Natural killer cell (primary cell): ENCODE results near the gene EIF3K. TPM values are rescaled to one million over a fixed set of nuclear protein-coding genes. Genes with fewer than 3 reads are reported as not detected.

Source experiments
- ATAC-seq, 3 donors: fragments of 150-1000 bp in 2 of 3; fragments of 200-7000 bp in 1 of 3; cut with Tn5 transposase; 1 replicate in 1 of 3; 2 replicates in 2 of 3; pipeline ENCODE4 v1.10.0; 2021; ENCODE audit warnings: mild to moderate bottlenecking in 2 of 3, moderate library complexity in 2 of 3
- DNase-seq, 2 donors: peaks; one replicate each; pipeline versions ENCODE4 v3.0.0 to v3.0.0-alpha.2; 2013 to 2021; ENCODE audit warnings: mixed read lengths in 1 of 2
- H3K27ac ChIP-seq: one replicate; pipeline ENCODE4 v1.5.1; 2013; ENCODE audit warnings: mild to moderate bottlenecking, low read length
- H3K27me3 ChIP-seq: one replicate; pipeline ENCODE4 v1.6.1; 2013; ENCODE audit warnings: low read length; ENCODE audit not compliant: control insufficient read depth, insufficient read depth
- H3K36me3 ChIP-seq: one replicate; pipeline ENCODE4 v1.6.1; 2013; ENCODE audit warnings: low read length; ENCODE audit not compliant: control insufficient read depth, insufficient read depth
- H3K4me1 ChIP-seq: one replicate; pipeline ENCODE4 v1.6.1; 2013; ENCODE audit warnings: low read length; ENCODE audit not compliant: control insufficient read depth, insufficient read depth
- H3K4me3 ChIP-seq: one replicate; pipeline ENCODE4 v1.5.1; 2013; ENCODE audit warnings: low read length
- H3K9me3 ChIP-seq: one replicate; pipeline ENCODE4 v1.6.1; 2013; ENCODE audit warnings: low read length; ENCODE audit not compliant: control insufficient read depth, insufficient read depth
- H3K27ac Mint-ChIP-seq, 2 donors: one replicate each; pipeline ENCODE4 v1.8.0; 2022; ENCODE audit warnings: mild to moderate bottlenecking in 2 of 2, mixed read lengths in 2 of 2, moderate library complexity in 1 of 2
- H3K27me3 Mint-ChIP-seq, 2 donors: one replicate each; pipeline ENCODE4 v1.8.0; 2022; ENCODE audit warnings: low read depth in 2 of 2, mixed read lengths in 2 of 2
- H3K36me3 Mint-ChIP-seq: one replicate; pipeline ENCODE4 v1.8.0; 2022; ENCODE audit warnings: mixed read lengths
- H3K4me1 Mint-ChIP-seq, 2 donors: one replicate each; pipeline ENCODE4 v1.8.0; 2022; ENCODE audit warnings: mixed read lengths in 2 of 2
- H3K4me3 Mint-ChIP-seq: one replicate; pipeline ENCODE4 v1.8.0; 2022; ENCODE audit warnings: mild to moderate bottlenecking, moderate library complexity, mixed read lengths
- H3K9me3 Mint-ChIP-seq, 2 donors: one replicate each; pipeline ENCODE4 v1.8.0; 2022; ENCODE audit warnings: mixed read lengths in 2 of 2
- CTCF ChIP-seq: fragments of 200-600 bp; IDR thresholded peaks from one replicate; pipeline ENCODE4 v1.8.0; 2022; ENCODE audit warnings: antibody characterized with exemption
- WGBS: methylation state at CpG from one replicate; pipeline ENCODE4 v1.1.7; 2013; ENCODE audit warnings: missing lambda C conversion rate; ENCODE audit not compliant: insufficient coverage; 5-methylcytosine and 5-hydroxymethylcytosine counted together
- intact Hi-C: fragments of 100-400 bp; cut with micrococcal nuclease; formaldehyde crosslinking; loops from one replicate; pipeline ENCODE4 v1.14.2; 2022
- total RNA-seq, 4 donors: library from RNA; stranded (reverse); fragments of 120-200 nt in 1 of 4; gene quantifications; one replicate each; pipeline versions ENCODE4 v1.2.3 to v1.2.4, GENCODE V29; 2013 to 2022

Gene EIF3K
- total RNA-seq, 3 donors from 2014 or later (not counting 1 experiment from before 2014, with no cell fraction given): 232 to 262 (median 238) TPM

GRCh38 chr19:38617283-38617763, 1.7 kb upstream of the EIF3K start:
- Histone ChIP-seq H3K4me1 (peaks cover 52% of the 10 kb centered on the region), H3K27ac (peak overlapping the region; percentile 76), H3K9me3 (no peaks in the 10 kb centered on the region), H3K36me3 (peaks cover 24% of the 10 kb centered on the region), H3K27me3 (no peaks in the 10 kb centered on the region), H3K4me3 (peak overlapping the region; percentile 87)
- no peak for TF ChIP-seq CTCF
- Mint-ChIP-seq H3K27me3 (no peaks in the 10 kb centered on the region), H3K36me3 (no peaks in the 10 kb centered on the region), H3K27ac (peak overlapping the region; percentile 98), H3K4me3 (peak overlapping the region; percentile 100), H3K9me3 (no peaks in the 10 kb centered on the region), H3K4me1 (peaks cover 41 to 69% of the 10 kb centered on the region in 2 donors)
- 5% methylated on average over 7 of the region's 9 CpGs for WGBS
- ATAC-seq (no peak), DNase-seq (peak in 1 of 2 donors; percentile 48)
- intact Hi-C loops: no loop called here

GRCh38 chr19:38617764-38618589, 1.0 kb upstream of the EIF3K start, which contains the start of gene MAP4K1:
Gene MAP4K1, minus strand, starts transcription at chr19:38617953. Its CDS starts 58 bp downstream, at chr19:38617895.
- intact Hi-C loops: no loop called here
- H3K9me3 ChIP-seq: no peaks in the 10 kb centered on the region
- no peak for TF ChIP-seq CTCF
- peaks cover 22% of the 10 kb centered on the region for H3K36me3 ChIP-seq
- no peaks in the 10 kb centered on the region for H3K9me3 Mint-ChIP-seq
- H3K27ac ChIP-seq: peak within 1 kb of the TSS; percentile 76
- DNase-seq: peak; percentile 51 to 80
- 2% methylated on average over 28 of the region's 28 CpGs for WGBS
- peaks cover 41 to 63% of the 10 kb centered on the region in 2 donors for H3K4me1 Mint-ChIP-seq
- peak within 1 kb of the TSS; percentile 100 for H3K4me3 Mint-ChIP-seq
- peak within 1 kb of the TSS; percentile 87 for H3K4me3 ChIP-seq
- no peaks in the 10 kb centered on the region for H3K36me3 Mint-ChIP-seq
- peaks cover 52% of the 10 kb centered on the region for H3K4me1 ChIP-seq
- H3K27ac Mint-ChIP-seq: peak within 1 kb of the TSS; percentile 98
- no peaks in the 10 kb centered on the region for H3K27me3 Mint-ChIP-seq
- H3K27me3 ChIP-seq: no peaks in the 10 kb centered on the region
- ATAC-seq: peak; percentile 65 to 72 (median 70)

GRCh38 chr19:38619361-38620174, 580 bp downstream of the EIF3K start:
- Mint-ChIP-seq H3K27me3 (no peaks in the 10 kb centered on the region), H3K36me3 (no peaks in the 10 kb centered on the region), H3K4me3 (peak overlapping the region; percentile 100), H3K9me3 (no peaks in the 10 kb centered on the region), H3K4me1 (peaks cover 41 to 56% of the 10 kb centered on the region in 2 donors), H3K27ac (peak overlapping the region; percentile 98)
- ATAC-seq (no peak), DNase-seq (no peak)
- peak overlapping the region; percentile 80 for H3K27ac ChIP-seq
- H3K4me3 ChIP-seq: peak overlapping the region; percentile 87
- H3K27me3 ChIP-seq: no peaks in the 10 kb centered on the region
- H3K9me3 ChIP-seq: no peaks in the 10 kb centered on the region
- H3K4me1 ChIP-seq: peaks cover 44% of the 10 kb centered on the region
- peaks cover 34% of the 10 kb centered on the region for H3K36me3 ChIP-seq
- intact Hi-C loops: no loop called here
- no peak for TF ChIP-seq CTCF
- WGBS: 18% methylated on average over 21 of the region's 21 CpGs
